ENCODE measurements around the gene NKIRAS1. TPM values are rescaled to one million over a fixed set of nuclear protein-coding genes. Genes with fewer than 3 reads are reported as not detected.

NKIRAS1 gene
- total RNA-seq, 4 donors from 2014 or later, result 18.8 to 29.9 (median 25.5) TPM

GRCh38 chr3:23934253-23934652 lies 17.5 kb upstream of the NKIRAS1 start:
- 58 to 94% methylated on average over 2 to 4 of the region's 4 CpGs for WGBS, 2 donors (ENCODE audit: low coverage in 1 of 2)
- H3K9me3 ChIP-seq, result no peaks in the 10 kb centered on the region
- TF ChIP-seq EP300 (IDR thresholded peaks at IDR 0.05), result no peak
- no peak for TF ChIP-seq CTCF (IDR thresholded peaks at IDR 0.05)
- TF ChIP-seq POLR2AphosphoS5 (IDR thresholded peaks at IDR 0.05), result no peak
- TF ChIP-seq POLR2A (IDR thresholded peaks at IDR 0.05), result no peak

DNA sequence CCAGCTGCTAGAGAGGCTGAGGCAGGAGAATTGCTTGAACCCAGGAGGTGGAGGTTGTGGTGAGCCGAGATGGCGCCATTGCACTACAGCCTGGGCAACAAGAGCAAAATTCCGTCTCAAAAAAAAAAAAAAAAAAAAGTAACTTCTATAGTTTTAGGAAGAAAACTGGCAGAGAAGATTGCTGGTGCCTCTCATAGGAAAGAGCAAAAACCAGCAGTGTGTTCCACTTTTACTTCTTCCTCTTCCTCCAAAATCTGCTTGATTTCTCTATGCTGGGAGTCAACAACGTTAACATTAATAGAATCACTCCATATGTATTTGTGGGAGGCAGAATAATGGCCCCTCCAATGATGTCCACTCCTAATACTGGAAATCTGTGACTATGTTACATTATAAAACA lies 15.8 kb upstream of the NKIRAS1 start:
- 81% methylated on average over 2 of the region's 4 CpGs; no CpG with 5 or more reads in 1 of the 2 donors for WGBS, 2 donors (ENCODE audit: low coverage in 1 of 2)
- no peak for TF ChIP-seq CTCF (IDR thresholded peaks at IDR 0.05)
- no peak for TF ChIP-seq EP300 (IDR thresholded peaks at IDR 0.05)
- no peak for TF ChIP-seq POLR2AphosphoS5 (IDR thresholded peaks at IDR 0.05)
- no peak for TF ChIP-seq POLR2A (IDR thresholded peaks at IDR 0.05)
- no peaks in the 10 kb centered on the region for H3K9me3 ChIP-seq
- H3K27me3 ChIP-seq, result no peaks in the 10 kb centered on the region
- H3K4me1 ChIP-seq, result no peaks in the 10 kb centered on the region
- no peak for ATAC-seq
- no peak overlapping the region for H3K4me3 ChIP-seq
- no peaks in the 10 kb centered on the region for H3K36me3 ChIP-seq
- H3K27ac ChIP-seq, result no peak overlapping the region

More at GRCh38 chr3:23934253-23934652, 17.5 kb upstream of the NKIRAS1 start:
- no peak for ATAC-seq
- Histone ChIP-seq H3K27ac (no peak overlapping the region), H3K27me3 (no peaks in the 10 kb centered on the region), H3K4me3 (no peak overlapping the region), H3K4me1 (no peaks in the 10 kb centered on the region), H3K36me3 (no peaks in the 10 kb centered on the region)

DNA sequence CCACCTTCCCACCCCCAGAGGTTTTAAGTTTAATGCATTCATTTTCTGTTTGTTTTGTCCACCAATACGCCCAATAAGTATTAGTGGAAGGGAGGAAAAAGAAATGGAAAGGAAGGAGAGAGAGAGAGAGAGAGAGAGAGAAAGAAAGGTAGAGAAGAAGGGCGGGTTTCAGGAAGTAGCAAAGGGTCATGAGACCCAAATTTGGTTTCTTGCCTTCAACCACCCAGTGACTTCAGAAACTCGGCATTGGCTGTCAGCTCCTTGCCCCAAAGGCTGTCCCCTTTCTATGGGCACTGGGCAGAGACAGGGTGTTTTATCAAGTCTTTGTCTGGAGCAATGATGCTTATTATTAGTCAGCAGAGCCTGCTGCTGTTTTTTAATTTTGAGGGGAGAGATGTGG lies 14.8 kb upstream of the NKIRAS1 start:
- Histone ChIP-seq H3K27ac (no peak overlapping the region), H3K9me3 (no peaks in the 10 kb centered on the region), H3K36me3 (no peaks in the 10 kb centered on the region), H3K4me3 (no peak overlapping the region), H3K27me3 (no peaks in the 10 kb centered on the region), H3K4me1 (no peaks in the 10 kb centered on the region)
- ATAC-seq, result no peak
- TF ChIP-seq EP300 (IDR thresholded peaks at IDR 0.05) (no peak), POLR2A (IDR thresholded peaks at IDR 0.05) (no peak), POLR2AphosphoS5 (IDR thresholded peaks at IDR 0.05) (no peak), CTCF (IDR thresholded peaks at IDR 0.05) (no peak)
- 61 to 84% methylated on average over 2 of the region's 3 CpGs for WGBS, 2 donors (ENCODE audit: low coverage in 1 of 2)

GRCh38 chr3:23928524-23928923 lies 11.7 kb upstream of the NKIRAS1 start:
- no peak for TF ChIP-seq POLR2A (IDR thresholded peaks at IDR 0.05)
- TF ChIP-seq CTCF (IDR thresholded peaks at IDR 0.05), result no peak
- TF ChIP-seq EP300 (IDR thresholded peaks at IDR 0.05), result no peak
- no peak for TF ChIP-seq POLR2AphosphoS5 (IDR thresholded peaks at IDR 0.05)
- ATAC-seq, result no peak
- no peaks in the 10 kb centered on the region for H3K27me3 ChIP-seq
- no peak overlapping the region for H3K27ac ChIP-seq
- WGBS, 2 donors (ENCODE audit: low coverage in 1 of 2), result 89 to 100% methylated on average over 4 to 5 of the region's 8 CpGs
- no peaks in the 10 kb centered on the region for H3K36me3 ChIP-seq
- H3K4me3 ChIP-seq, result no peak overlapping the region
- no peaks in the 10 kb centered on the region for H3K9me3 ChIP-seq
- no peaks in the 10 kb centered on the region for H3K4me1 ChIP-seq

DNA sequence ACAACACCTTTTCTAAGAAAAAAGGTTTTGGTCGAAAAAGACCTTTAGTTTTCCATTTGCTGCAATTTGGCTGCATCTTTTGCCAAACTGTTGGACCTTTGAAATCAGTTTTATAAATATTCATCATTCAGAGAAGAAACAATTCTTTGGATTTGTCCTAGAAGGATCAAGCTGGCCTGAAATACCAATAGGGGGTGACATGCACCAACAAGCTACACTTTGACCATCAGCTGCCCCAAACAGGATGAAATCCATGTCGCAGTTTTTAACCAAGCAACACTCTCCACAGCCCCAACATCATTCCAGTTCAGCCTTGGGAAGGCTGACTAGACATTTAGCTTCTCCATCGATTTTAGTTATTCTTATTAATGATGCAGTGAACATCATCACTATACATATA lies 9.9 kb upstream of the NKIRAS1 start:
- no peaks in the 10 kb centered on the region for H3K9me3 ChIP-seq
- no peak overlapping the region for H3K27ac ChIP-seq
- H3K4me1 ChIP-seq, result no peaks in the 10 kb centered on the region
- H3K27me3 ChIP-seq, result no peaks in the 10 kb centered on the region
- peaks cover 0 to 11% of the 10 kb centered on the region in 2 donors for H3K36me3 ChIP-seq
- no peak for TF ChIP-seq EP300 (IDR thresholded peaks at IDR 0.05)
- no peak for TF ChIP-seq POLR2AphosphoS5 (IDR thresholded peaks at IDR 0.05)
- TF ChIP-seq CTCF (IDR thresholded peaks at IDR 0.05), result peak in 1 of 4 experiments; percentile 26
- TF ChIP-seq POLR2A (IDR thresholded peaks at IDR 0.05), result no peak
- H3K4me3 ChIP-seq, result no peak overlapping the region
- WGBS, 2 donors (ENCODE audit: low coverage in 1 of 2), result 78 to 81% methylated on average over 3 of the region's 3 CpGs
- no peak for ATAC-seq

Data from gastroesophageal sphincter (tissue), 4 donors.